Esophagus muscularis mucosa (tissue), 4 donors: ENCODE data around the gene SSBP2. TPM values are rescaled to one million over a fixed set of nuclear protein-coding genes. Genes with fewer than 3 reads are reported as not detected.

Source experiments
- DNase-seq: peaks from one replicate; pipeline ENCODE4 v3.0.0-alpha.2; 2017; ENCODE audit errors: extremely low spot score
- H3K27ac ChIP-seq, 4 donors: fragments of 200-600 bp; sonication (generic); replicated peaks in 1 of 4; 1 replicate in 3 of 4; 2 replicates in 1 of 4; pipeline ENCODE4 v1.5.1; 2016 to 2019; ENCODE audit warnings: mild to moderate bottlenecking in 1 of 4
- H3K27me3 ChIP-seq, 4 donors: fragments of 200-600 bp; sonication (generic); one replicate each; pipeline versions ENCODE4 v1.5.1 to v1.6.0; 2016 to 2019
- H3K36me3 ChIP-seq, 4 donors: fragments of 200-600 bp; sonication (generic); one replicate each; pipeline ENCODE4 v1.5.1; 2016 to 2019
- H3K4me1 ChIP-seq, 4 donors: fragments of 200-600 bp; sonication (generic); one replicate each; pipeline ENCODE4 v1.5.1; 2016 to 2019
- H3K4me3 ChIP-seq, 4 donors: fragments of 200-600 bp; sonication (generic); 1 replicate in 2 of 4; 2 replicates in 2 of 4; pipeline ENCODE4 v1.5.1; 2016 to 2019; ENCODE audit warnings: mild to moderate bottlenecking in 4 of 4, moderate library complexity in 1 of 4
- H3K9me3 ChIP-seq, 4 donors: fragments of 200-600 bp; sonication (generic); 1 replicate in 3 of 4; 2 replicates in 1 of 4; pipeline ENCODE4 v1.5.1; 2016 to 2019
- CTCF ChIP-seq, 3 experiments: fragments of 200-600 bp in 2 of 3; fragments of 450-650 bp in 1 of 3; sonication (generic) in 2 of 3; IDR thresholded peaks; one replicate each; pipeline ENCODE4 v1.5.1; 2017 to 2019; ENCODE audit warnings: antibody characterized with exemption in 3 of 3, mild to moderate bottlenecking in 2 of 3, moderate library complexity in 1 of 3
- EP300 ChIP-seq: sonication (generic); formaldehyde crosslinking; IDR thresholded peaks from one replicate; pipeline ENCODE4 v1.6.1; 2017; ENCODE audit warnings: antibody characterized with exemption
- POLR2A ChIP-seq: fragments of 450-650 bp; IDR thresholded peaks from one replicate; pipeline ENCODE4 v1.6.1; 2017; ENCODE audit warnings: antibody characterized with exemption, moderate library complexity, mild to moderate bottlenecking, low read depth
- POLR2AphosphoS5 ChIP-seq, 2 donors: sonication (generic); formaldehyde crosslinking; IDR thresholded peaks; one replicate each; pipeline ENCODE4 v1.6.1; 2017; ENCODE audit warnings: antibody characterized with exemption in 2 of 2
- WGBS: methylation state at CpG from one replicate; pipeline ENCODE4 v1.1.5; 2018; 5-methylcytosine and 5-hydroxymethylcytosine counted together
- intact Hi-C: fragments of 100-400 bp; cut with DNase I; formaldehyde crosslinking; loops from one replicate; pipeline ENCODE4 v1.15.1; 2023
- total RNA-seq, 4 donors: library from RNA; depleted of rRNA; stranded (reverse); fragments of >200 nt; gene quantifications; one replicate each; pipeline versions ENCODE4 v1.1.0 to v1.2.1, GENCODE V29; 2016

The SSBP2 gene
- total RNA-seq, 4 donors from 2014 or later, result 62.9 to 97.2 (median 74.2) TPM

GRCh38 chr5:81773161-81773560 is 22.3 kb upstream of the SSBP2 start:
- Histone ChIP-seq H3K27ac (peak overlapping the region; percentile 61 to 64 (median 62)), H3K27me3 (no peaks in the 10 kb centered on the region), H3K36me3 (no peaks in the 10 kb centered on the region), H3K9me3 (no peaks in the 10 kb centered on the region), H3K4me3 (no peak overlapping the region), H3K4me1 (peaks cover 2 to 72% (median 43%) of the 10 kb centered on the region in 4 donors)
- TF ChIP-seq CTCF (IDR thresholded peaks at IDR 0.05) (no peak), POLR2A (no peak), EP300 (no peak)
- intact Hi-C loops, result no loop called here
- 86% methylated on average over 3 of the region's 3 CpGs for WGBS
- DNase-seq, result no peak

GRCh38 chr5:81772488-81772887 is 21.6 kb upstream of the SSBP2 start:
- Histone ChIP-seq H3K27ac (peak overlapping the region; percentile 61 to 64 (median 62)), H3K4me1 (peaks cover 0 to 74% (median 47%) of the 10 kb centered on the region in 4 donors), H3K9me3 (no peaks in the 10 kb centered on the region), H3K4me3 (no peak overlapping the region), H3K36me3 (no peaks in the 10 kb centered on the region), H3K27me3 (no peaks in the 10 kb centered on the region)
- no peak for DNase-seq
- 96% methylated on average over 5 of the region's 5 CpGs for WGBS
- intact Hi-C loops, result no loop called here
- TF ChIP-seq POLR2A (no peak), POLR2AphosphoS5 (IDR thresholded peaks at IDR 0.05) (no peak), EP300 (no peak), CTCF (IDR thresholded peaks at IDR 0.05) (no peak)

DNA sequence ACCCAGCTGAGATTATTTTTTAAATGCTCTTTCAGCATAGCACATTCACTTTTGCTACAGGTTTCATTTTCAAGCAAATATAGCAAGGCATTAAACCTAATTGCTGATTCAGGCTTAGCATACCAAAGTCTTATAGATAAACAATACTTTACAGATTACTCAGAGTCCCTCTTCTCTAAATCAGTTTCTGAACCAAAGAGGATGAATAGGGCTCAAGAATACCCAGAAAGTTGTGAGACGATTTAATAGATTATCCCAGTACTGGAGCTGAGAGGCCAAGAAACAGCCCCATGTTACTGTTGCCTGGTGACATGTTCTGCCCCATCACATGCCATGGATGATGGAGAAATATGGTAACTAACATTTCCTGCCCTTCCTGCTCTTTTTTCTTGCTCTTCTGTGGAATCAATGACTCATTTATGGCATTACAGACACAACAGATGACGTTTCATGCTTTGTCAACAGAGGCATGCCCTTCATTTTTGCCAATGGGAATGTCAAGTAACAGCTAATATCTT is 18.1 kb upstream of the SSBP2 start:
- DNase-seq, result no peak
- 48% methylated on average over 2 of the region's 2 CpGs for WGBS
- intact Hi-C loops, result no loop called here
- Histone ChIP-seq H3K4me3 (no peak overlapping the region), H3K36me3 (no peaks in the 10 kb centered on the region), H3K9me3 (no peaks in the 10 kb centered on the region), H3K4me1 (peaks cover 0 to 55% (median 39%) of the 10 kb centered on the region in 4 donors), H3K27ac (peak overlapping the region in 2 of 4 donors; percentile 23 to 40), H3K27me3 (no peaks in the 10 kb centered on the region)
- TF ChIP-seq CTCF (IDR thresholded peaks at IDR 0.05) (no peak), POLR2A (no peak), EP300 (no peak), POLR2AphosphoS5 (IDR thresholded peaks at IDR 0.05) (peak in 1 of 2 donors; percentile 21)

DNA sequence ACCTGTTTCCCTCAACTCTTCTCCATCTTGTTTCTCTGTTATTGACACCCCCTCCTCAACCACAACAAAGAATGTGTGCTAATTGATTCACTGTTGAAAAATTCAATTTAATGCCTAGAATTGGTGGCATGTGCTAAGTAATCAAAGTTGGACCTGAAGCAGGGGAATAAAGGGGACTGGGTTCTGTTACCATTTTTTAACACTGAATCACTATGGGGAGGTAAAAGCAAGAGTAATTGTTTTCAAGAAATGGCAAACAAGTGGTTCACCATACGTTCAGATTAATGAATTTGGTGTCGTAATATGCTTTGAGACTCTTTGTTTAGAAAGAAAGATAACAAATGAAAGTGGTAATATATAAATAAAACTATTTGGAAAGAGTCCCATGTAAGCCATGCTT is 17.0 kb upstream of the SSBP2 start:
- Histone ChIP-seq H3K27ac (no peak overlapping the region), H3K4me3 (no peak overlapping the region), H3K27me3 (no peaks in the 10 kb centered on the region), H3K36me3 (no peaks in the 10 kb centered on the region), H3K4me1 (peaks cover 0 to 44% (median 29%) of the 10 kb centered on the region in 4 donors), H3K9me3 (no peaks in the 10 kb centered on the region)
- TF ChIP-seq POLR2A (no peak), CTCF (IDR thresholded peaks at IDR 0.05) (no peak)
- 58% methylated on average over 2 of the region's 2 CpGs for WGBS
- intact Hi-C loops, result no loop called here
- no peak for DNase-seq

- WGBS, result 79% methylated on average over 8 of the region's 8 CpGs
- no peaks in the 10 kb centered on the region for H3K36me3 ChIP-seq
- peaks cover 0 to 39% (median 27%) of the 10 kb centered on the region in 4 donors for H3K4me1 ChIP-seq
- H3K9me3 ChIP-seq, result no peaks in the 10 kb centered on the region
- peak overlapping the region in 1 of 4 donors; percentile 8 for H3K27ac ChIP-seq
- no peak overlapping the region for H3K4me3 ChIP-seq
- DNase-seq, result no peak
- intact Hi-C loops, result no loop called here
- no peaks in the 10 kb centered on the region for H3K27me3 ChIP-seq
- no peak for TF ChIP-seq POLR2AphosphoS5 (IDR thresholded peaks at IDR 0.05)
- TF ChIP-seq CTCF (IDR thresholded peaks at IDR 0.05), result no peak
- no peak for TF ChIP-seq POLR2A
- TF ChIP-seq EP300, result no peak
Observed at GRCh38 chr5:81767097-81767496, 16.2 kb upstream of the SSBP2 start.
